GM19328 (cell line): Measurements from ENCODE around the gene LRRC59.
A peak's percentile ranks its signal among the peaks of the same experiment; 100 is the strongest.

Experiments used
- ATAC-seq: cut with Tn5 transposase; IDR thresholded peaks from one replicate; pipeline ENCODE4 v1.9.1; 2021; ENCODE audit warnings: mild to moderate bottlenecking, moderate library complexity; ENCODE audit not compliant: unreplicated experiment

LRRC59 gene

DNA sequence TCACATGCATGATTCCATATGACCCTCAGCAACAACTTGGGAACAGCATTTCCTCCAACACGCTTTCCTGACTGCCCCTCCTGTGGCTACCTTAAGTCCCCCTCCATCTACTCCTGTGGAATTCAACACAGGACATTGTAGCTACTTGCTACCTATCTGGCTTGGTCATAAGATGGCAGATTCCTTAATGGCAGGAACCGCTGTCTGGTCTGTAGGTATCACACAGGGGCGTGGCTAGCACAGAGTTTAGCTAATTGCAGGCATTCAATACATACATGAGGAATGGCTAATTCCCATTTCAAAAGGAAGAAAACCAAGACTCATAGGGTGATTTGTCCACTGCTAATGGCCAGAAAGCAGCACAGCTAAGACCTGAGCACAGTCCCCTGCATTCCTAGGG lies 8.6 kb downstream of the LRRC59 start:
- ATAC-seq, result no peak

DNA sequence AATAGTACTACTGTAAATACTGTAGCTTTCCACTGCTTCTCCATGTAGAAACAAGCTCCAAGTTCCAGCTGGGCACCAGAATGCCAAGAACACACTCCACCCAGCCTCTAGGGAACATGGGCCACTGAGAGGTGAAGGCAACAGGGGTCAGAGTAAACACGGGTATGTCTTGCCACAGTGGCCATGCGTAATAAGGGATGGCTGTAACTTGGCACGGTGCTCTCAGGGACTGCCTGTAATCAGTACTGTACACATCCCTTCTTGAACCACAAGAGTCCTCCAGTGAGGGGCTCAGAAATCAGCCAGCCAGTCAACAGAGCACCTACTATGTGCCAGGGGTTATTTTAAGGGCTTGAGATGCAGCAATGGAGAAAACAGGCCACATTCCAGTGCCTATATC lies 10.8 kb downstream of the LRRC59 start:
- no peak for ATAC-seq

DNA sequence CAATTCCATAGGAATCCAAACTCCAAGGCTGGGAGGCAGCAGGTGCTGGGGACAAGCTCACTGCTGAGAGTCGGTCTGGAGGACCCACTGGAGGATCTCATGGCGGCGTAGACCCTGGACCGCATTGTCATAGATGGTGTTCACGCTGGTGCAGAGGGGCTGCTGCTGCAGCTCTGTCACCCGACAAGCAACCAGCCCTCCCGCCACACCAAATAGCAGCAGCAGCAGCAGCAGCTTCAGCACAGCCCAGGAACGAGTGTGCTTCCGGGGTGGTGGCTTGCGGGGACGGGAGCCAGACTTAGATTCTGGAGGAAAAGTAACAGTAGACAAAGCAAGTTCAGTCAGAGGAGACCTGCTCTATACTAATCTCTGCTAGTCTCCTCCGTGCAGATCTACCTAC lies 14.4 kb downstream of the LRRC59 start:
- no peak for ATAC-seq

DNA sequence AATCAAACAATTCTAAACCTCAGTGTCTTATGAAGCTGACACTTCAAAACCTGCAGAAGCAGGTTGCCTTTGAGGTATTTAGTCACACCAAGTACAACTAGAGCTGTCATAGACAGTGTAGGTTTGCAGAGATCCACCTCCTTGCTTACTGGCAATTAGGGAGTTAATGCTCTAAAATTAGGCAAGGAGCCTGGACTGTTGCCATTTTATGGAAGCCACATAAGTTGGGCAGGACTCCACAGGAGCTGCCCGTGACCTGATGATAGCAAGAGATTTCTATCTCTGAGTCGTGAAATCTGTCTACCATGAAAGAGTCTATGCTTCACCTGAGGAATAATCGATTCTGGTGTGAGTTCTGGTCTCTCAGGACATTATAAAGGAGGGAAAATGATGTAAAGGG lies 15.4 kb downstream of the LRRC59 start:
- no peak for ATAC-seq

DNA sequence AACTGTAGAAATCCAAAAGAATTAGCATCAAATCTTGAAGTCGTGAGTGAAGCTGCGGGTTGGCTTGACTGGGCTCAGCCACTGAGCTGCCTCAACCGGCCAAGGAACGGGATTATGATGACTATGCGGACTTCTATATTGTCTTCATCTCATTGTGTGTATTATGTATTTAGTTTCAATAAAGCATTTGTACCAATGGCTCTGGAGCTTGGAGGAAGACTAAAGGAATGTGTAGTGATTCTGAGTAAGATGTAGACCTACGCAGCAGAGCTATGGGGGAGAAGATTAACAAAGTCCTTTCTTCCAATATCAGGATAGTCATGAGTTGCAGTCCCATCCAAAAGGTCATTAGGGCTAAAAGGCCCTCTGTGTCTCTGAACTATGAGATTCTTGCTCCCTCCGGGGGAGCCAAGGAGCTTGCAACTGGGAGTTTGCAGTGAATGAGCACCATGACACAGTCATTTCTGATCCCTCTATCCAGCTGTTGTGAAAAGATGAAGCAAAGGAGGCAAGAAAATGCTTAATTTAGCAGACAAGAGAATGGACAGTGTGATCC lies 16.0 kb downstream of the LRRC59 start:
- ATAC-seq, result no peak

DNA sequence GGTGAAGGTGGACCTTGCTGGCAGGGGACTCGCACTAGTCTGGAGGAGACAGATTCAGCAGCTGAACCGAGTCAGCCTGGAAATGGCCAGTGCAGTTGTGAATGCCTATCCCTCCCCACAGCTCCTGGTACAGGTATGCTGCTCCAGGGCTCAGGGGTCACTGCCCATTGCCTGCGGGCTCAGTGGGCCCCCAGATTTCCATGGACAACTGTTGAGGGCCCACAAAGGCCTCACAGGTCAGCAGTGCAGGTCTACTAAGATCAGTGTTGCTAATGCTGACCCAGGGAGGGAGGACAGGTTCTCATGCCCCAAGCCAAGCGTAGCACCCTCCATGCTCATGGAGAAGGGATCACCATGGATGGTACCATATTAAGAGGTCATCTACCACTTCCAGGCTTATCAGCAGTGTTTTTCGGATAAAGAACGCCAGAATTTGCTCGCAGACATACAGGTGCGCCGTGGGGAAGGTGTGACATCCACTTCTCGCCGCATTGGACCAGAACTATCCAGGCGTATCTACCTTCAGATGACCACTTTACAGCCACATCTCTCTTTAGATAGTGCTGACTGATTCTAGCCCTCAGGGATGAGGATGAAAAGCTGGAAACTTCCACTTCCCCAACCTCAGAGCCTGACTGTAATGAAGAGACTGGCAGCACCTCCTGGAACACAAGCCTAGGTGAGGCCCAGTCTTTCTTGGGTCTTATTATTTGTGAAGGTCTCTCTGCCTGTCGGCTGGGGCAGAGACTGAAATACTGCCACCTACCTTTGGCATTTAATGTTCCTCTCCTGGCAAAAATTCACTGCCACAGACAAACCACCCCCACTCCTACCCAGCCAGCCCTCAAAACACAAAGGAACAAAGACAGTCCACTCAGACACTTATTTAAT lies 16.7 kb downstream of the LRRC59 start:
- no peak for ATAC-seq

DNA sequence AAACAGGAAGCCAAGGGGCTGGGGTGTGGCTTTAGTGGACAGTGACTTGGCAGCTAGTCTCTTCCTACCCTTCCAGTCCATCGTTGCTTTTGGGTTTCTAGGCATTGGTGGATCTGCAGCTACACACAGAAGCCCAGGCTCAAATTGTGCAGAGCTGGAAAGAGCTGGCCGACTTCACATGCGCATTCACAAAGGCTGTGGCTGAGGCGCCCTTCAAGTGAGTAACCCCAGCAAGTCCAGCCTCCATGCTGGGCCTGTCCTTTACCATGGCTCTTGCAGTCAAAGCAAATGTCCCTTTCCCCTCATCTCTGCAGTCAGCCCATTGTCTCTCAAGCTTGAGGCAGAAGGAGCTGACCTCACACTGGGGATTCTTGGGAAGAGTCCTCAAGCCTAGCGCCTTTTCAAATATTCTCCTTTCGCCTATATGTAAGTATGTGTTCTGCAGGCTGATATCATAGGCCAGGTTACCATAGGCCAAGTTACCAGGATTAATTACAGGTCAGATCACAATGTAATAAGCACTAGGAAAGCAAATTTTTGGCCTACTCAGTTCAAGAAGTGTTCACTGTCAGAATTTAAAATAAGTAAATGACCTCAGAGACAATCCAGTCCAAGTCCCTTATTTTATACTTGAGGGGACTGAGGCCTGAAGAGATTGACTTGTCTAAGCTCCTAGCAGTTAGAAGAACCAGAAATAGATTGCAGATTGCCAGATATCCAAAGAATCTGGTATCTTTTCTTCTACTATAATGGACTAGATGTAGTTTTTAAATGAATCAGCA lies 17.8 kb downstream of the LRRC59 start:
- no peak for ATAC-seq

DNA sequence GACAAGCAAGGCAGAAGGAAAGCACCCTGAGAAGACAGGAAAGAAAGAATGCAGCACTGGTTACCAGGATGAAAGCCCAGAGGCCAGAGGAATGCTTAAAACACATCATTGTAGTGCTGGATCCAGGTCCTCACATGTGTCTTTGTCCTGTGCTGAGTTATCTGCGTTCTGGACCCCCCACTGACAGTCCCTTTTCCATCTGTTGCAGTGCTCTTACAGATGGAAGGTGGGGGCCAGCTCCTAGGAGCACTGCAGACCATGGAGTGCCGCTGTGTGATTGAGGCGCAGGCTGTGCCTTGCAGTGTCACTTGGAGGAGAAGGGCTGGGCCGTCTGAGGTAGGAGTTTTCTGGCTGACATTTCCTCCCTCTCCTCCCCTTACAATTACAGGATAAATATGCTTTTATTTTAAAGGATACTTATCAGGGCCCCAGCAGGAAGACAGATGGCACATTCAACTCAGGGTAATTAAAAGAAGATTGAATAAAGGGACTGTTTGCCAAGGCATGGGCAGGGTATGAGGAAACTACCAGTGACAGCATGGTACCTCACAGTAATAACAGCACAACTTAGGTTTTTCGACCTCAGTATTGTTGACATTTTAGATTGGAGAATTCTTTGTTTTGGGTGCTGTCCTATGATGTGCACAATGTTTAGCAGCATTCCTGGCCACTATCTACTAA lies 21.3 kb downstream of the LRRC59 start:
- no peak for ATAC-seq

DNA sequence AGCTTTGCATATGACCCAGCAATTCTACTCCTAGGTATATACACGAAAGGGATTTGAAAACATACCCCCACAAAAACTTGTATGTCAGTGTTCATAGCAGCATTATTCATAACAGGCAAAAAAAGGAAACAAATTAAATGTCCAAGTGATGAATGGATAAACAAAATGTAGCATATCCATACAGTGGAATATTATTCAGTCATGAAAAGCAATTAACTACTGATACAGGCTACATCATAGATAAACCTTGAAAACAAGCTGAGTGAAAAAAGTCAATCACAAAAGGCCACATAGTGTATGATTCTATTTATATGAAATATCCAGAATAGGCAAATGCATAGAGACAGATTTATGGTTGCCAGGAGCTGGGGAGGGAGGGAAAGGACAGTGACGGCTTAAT lies 23.6 kb downstream of the LRRC59 start:
- no peak for ATAC-seq

DNA sequence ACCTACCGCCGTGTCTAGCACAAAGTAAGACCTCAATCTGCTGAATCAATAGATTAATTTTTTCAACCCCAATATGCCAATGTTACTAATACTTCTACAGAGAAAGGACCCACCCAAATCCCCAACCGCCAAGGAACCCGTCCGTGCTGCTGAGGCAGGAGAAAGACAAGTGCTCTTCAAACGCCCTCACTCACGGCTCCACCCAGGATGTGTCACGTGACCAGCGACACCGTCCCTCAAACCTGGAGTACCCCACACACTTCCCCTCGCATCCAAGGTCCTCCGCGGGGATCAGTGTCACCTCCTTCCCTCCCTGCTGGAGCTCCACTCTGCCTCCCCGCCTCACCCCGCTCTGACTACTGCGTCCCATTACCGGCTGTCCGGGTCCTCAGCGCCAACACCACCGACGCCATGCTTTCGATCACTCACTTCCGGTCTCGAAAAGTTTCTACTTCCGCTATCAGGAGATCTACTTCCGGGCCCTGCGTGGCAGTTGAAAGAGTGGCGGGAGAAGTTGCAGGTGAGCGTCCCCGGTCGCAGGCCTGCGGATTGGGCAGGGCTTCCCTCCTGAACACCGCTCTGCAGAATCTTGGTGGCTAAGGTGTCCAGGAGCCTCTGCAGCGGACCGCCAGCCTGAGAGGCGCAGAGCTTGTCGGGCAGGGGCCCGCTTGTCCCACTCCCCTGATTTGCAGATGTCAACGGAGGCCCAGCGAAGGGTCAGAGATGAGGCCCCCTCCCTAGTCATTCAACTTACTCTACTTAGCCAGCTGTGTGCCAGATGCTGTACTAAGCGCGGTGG lies 24.4 kb downstream of the LRRC59 start, which contains the start of the genes EME1 and MRPL27:
EME1 (plus strand) TSS at position 472 of the 799 bp plus-strand sequence. CDS start 1,980 bp downstream, outside the sequence.
MRPL27 (minus strand) TSS at position 427 of the 799 bp plus-strand sequence; CDS start at position 413, 14 bp downstream.
- ATAC-seq, result peak; percentile 84

DNA sequence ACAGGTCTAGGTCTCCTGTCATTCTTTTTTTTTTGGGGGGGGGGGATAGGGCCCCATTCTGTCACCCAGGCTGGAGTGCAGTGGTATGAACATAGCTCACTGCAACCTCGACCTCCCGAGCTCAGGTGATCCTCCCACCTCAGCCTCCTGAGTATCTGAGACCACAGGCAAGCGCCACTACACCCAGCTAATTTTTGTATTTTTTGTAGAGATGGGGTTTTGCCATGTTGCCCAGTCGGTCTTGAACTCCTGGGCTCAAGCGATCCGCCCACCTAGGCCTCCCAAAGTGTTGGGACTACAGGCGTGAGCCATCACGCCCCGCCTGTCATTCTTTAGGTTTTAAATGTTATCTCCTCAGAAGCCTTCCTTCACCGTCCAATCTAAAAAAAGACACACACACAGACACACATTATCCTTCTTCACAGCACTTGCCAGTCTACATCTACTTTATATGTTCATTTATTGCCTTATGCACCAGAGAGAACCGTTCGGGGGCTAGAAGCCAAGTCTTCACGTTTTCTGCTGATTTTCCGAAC lies 25.0 kb downstream of the LRRC59 start:
- ATAC-seq, result no peak

DNA sequence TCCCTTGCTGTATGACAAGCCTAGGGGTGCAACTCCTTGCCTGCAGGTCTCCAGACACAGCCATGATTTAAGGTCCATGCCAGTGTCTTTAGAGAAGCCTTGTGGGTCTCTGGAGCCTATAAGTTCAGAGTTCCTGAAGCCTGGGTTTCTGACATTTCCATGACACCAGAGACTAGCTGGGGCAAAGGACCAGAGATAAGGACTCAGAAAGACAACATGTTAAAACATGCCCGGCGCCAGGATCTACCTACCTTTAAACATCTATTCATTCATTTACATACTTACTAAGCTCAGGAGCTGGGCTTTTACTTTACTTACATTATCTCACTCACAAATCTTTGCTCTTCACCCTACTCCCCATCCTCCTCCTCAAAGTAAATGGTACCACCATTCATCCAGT lies 25.8 kb downstream of the LRRC59 start:
- ATAC-seq, result no peak

DNA sequence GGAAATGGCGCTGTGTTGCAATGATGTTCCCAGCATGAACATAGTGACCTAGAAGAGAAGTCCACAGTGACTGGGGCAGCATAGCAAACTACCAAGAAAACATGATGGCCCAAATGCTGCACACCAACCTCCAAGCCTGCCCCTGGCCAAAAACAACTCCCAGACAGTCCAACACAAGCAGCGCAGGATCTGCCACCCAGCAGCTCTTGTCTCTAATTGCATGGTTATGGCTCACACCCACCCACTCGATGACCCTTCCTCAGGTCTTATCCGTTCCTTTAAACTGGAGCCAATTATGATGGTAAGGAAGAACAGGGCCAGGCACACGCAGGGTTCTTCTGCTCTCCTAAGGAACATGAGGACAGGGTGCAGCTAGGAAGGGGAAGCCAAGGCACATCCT lies 27.3 kb downstream of the LRRC59 start:
- ATAC-seq, result no peak

DNA sequence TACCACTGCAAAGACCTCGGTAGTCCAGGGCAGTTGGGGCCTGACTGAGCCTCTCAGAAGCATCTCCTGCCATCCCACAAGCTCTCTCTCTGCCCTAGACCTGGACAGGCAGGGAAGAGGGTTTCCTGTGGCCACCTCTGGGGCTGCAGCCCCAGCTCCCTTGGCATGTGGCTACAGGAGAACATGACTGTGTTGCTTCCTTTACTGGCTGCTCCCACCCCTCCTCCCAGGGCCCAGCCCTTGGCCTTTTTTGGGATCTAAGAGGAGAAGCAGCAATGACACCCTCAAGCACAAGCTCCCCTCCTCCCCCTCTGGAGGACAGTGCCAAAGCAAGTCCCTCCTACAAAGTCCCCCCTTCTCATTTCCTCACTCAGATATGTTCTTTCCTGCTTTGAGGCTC lies 29.9 kb downstream of the LRRC59 start:
- no peak for ATAC-seq

DNA sequence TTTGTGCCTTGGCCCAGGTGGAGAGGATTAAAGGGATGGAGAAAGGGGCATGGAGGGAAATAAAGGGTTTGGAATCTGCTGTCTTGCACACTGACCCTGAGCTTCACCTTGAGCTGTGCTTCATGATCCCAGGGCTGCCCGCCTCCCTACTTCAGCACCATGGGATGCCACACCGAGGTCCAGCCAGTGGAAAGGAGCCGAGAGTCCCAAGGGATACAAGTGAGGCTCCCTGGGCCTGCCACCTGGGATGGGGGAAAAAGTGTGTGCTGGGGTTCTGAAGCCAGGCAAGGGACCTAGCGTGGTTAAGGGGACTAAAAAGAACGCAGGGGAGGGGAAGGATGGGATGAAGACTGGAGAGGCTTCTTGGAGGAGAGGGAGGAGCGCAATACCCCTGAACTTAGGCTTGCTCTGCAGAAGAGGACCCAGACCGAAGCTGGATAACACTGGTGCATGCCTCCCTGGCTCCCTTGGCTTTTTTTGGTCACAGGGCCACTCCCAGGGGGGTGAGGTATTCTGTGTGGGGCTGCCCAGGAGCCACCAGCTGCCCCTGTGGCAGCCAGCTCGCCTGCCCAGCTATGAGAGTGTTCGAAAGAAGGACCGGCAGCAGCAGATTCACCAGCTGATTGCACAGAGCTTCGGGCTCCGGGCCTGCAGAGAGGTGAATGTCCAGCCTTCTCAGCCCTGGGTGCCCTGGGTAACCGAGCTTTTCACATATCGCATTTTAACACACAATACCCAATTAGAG lies 31.5 kb downstream of the LRRC59 start:
- no peak for ATAC-seq

DNA sequence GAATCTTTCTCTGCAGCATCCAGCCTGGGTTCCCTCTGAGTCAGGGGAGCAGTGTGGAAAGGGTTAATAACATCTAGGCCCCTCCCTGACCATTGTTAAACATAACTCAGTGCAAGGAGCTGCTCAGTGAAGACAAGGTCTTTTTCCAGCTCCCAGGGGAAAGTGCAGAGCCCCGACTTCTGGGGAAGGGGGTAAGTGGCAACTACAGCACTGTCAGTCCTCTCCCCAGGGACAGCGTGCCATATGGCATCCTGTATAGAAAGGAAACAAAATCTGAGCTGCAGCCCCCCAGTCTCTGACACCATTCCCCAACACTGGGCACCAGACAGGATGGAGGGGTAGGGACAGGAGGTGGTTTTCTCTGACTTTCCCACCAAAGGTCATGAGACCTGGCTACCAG lies 32.2 kb downstream of the LRRC59 start:
- ATAC-seq, result no peak

DNA sequence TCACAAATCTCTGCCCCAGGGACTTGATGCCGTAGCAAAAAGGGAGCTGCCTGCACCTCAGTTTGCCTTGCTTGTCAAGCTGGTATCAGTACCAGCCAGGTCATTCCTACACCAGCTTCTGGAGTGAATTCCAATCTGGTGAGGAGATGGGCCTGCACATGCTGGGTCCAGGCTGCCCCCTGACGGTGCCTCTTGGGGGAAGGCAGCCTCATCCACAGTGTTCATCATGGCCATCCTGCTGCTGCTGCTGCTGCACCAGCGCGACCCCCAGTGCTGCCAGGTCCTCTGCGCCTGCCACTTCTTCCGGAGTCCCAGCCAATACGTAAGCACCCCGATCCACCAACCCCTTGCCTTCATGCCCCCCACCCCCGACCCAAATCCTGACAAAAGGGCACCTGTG lies 32.6 kb downstream of the LRRC59 start:
- no peak for ATAC-seq

DNA sequence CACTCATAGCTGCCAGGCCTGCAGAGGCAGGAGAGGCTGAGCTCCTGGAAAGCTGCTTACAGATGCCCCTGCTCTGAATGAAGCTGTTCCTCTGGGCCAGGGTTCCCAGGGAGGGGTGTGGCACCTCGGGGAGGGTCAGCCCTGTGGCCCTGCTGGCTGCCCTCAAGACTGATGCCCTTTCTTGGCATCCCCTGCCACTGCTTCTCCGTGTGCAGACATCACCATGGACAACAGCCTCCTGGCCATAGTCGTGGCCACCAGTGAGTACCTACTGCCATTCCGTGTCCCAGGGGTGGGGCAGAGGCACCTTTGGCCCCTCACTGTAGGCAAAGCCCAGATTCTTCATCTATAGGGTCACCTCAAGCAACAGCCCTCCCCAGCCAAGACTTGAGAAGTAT lies 33.3 kb downstream of the LRRC59 start:
- ATAC-seq, result no peak
